ENCODE measurements around the gene CFAP90. TPM values are rescaled to one million over a fixed set of nuclear protein-coding genes. Genes with fewer than 3 reads are reported as not detected.

Gene CFAP90
- total RNA-seq, 1 donor from 2014 or later = 5.3 TPM

DNA sequence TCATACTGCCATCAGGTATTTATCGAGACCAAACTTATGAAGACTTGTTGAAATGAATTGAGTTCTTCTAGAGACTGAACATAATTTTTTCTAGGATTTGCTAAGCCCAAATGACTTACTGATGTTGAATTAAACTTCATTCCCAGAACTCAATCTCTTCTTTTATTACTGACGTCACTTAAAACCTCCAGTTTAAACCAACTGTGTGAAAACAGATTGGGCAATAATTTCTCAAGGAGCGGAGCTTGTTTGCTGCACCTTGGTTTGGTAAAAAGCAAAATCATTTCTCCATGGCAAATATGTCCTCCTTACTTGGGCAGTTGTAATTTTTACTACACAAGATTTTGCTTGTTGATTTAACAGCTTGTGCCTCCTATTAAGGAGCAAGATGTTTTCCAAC lies 37.4 kb downstream of the CFAP90 start:
- Mint-ChIP-seq H3K27ac (no peak overlapping the region), H3K36me3 (no peaks in the 10 kb centered on the region), H3K9me3 (no peaks in the 10 kb centered on the region), H3K4me1 (ENCODE audit: unreplicated experiment) (peaks cover 9% of the 10 kb centered on the region), H3K4me3 (no peak overlapping the region), H3K27me3 (peaks cover 23% of the 10 kb centered on the region)
- TF ChIP-seq, protein P1, sequence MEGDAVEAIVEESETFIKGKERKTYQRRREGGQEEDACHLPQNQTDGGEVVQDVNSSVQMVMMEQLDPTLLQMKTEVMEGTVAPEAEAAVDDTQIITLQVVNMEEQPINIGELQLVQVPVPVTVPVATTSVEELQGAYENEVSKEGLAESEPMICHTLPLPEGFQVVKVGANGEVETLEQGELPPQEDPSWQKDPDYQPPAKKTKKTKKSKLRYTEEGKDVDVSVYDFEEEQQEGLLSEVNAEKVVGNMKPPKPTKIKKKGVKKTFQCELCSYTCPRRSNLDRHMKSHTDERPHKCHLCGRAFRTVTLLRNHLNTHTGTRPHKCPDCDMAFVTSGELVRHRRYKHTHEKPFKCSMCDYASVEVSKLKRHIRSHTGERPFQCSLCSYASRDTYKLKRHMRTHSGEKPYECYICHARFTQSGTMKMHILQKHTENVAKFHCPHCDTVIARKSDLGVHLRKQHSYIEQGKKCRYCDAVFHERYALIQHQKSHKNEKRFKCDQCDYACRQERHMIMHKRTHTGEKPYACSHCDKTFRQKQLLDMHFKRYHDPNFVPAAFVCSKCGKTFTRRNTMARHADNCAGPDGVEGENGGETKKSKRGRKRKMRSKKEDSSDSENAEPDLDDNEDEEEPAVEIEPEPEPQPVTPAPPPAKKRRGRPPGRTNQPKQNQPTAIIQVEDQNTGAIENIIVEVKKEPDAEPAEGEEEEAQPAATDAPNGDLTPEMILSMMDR (conservative IDR thresholded peaks at IDR 0.05) = no peak
- DNase-seq (ENCODE audit: extremely low spot score, unreplicated experiment) = no peak

DNA sequence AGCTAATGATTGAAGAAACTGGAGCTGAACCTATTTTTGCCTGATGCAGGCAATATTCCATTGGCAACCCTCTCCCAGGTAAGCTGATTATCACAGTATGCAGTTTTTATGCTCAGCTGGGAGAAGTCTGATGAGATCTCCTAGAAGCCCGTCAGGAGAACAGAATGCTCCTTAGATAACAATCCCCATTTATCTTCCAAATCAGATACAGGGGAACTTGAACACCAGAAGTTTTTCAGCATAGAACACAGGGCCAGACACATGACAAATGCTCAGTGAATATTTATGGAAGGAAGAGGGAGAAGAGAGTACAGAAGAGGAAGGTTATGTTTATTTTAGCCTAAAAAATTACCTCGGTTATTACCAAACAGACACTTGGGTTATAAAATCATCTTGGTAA lies 37.9 kb downstream of the CFAP90 start:
- no peaks in the 10 kb centered on the region for H3K36me3 Mint-ChIP-seq
- H3K4me3 Mint-ChIP-seq = no peak overlapping the region
- DNase-seq (ENCODE audit: extremely low spot score, unreplicated experiment) = no peak
- peaks cover 25% of the 10 kb centered on the region for H3K27me3 Mint-ChIP-seq
- H3K4me1 Mint-ChIP-seq (ENCODE audit: unreplicated experiment) = peaks cover 9% of the 10 kb centered on the region
- no peak overlapping the region for H3K27ac Mint-ChIP-seq
- H3K9me3 Mint-ChIP-seq = no peaks in the 10 kb centered on the region
- TF ChIP-seq, protein P1 (conservative IDR thresholded peaks at IDR 0.05) = no peak

DNA sequence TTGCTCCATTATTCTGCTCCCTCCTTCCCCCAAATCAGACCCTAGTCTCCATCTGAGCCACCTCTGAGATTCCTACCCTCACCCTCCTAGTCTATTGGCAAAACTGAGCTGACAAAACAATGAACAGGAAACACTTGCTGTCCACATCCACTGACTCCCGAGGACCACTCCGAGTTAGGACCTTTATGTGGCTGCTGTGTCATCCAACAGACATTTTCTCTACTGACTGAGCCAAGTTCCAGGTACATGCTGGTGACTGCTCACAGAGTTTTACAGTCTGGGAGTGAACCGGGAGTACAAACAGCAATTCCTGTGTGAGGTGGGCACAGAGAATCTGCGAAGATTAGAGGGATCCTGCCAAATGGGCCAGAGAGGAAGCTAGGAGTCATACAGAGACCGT lies 39.2 kb downstream of the CFAP90 start:
- H3K4me1 Mint-ChIP-seq (ENCODE audit: unreplicated experiment) = peaks cover 7% of the 10 kb centered on the region
- no peak for DNase-seq (ENCODE audit: extremely low spot score, unreplicated experiment)
- peaks cover 21% of the 10 kb centered on the region for H3K27me3 Mint-ChIP-seq
- no peaks in the 10 kb centered on the region for H3K9me3 Mint-ChIP-seq
- H3K27ac Mint-ChIP-seq = no peak overlapping the region
- H3K36me3 Mint-ChIP-seq = no peaks in the 10 kb centered on the region
- TF ChIP-seq, protein P1 (conservative IDR thresholded peaks at IDR 0.05) = no peak
- H3K4me3 Mint-ChIP-seq = no peak overlapping the region

DNA sequence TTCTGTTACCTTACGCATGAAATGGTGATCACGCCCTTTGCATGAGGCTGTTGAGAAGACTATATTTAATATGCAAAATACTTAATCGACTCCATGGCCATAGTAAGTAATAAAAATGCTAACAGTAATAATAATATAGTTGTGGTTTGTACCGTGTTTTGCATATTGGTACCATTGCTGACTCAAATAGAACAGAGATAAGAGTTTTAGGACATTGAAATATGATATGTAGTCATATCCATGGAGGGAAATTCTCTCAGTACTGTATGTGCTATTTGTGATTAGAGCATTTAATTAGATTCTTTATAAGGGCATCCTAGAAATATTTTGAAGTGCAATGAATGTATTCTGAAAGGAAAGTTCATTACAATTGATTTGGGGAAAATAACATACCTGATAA lies 41.9 kb downstream of the CFAP90 start:
- peaks cover 1% of the 10 kb centered on the region for H3K4me1 Mint-ChIP-seq (ENCODE audit: unreplicated experiment)
- DNase-seq (ENCODE audit: extremely low spot score, unreplicated experiment) = no peak
- H3K27ac Mint-ChIP-seq = no peak overlapping the region
- TF ChIP-seq, protein P1 (conservative IDR thresholded peaks at IDR 0.05) = no peak
- no peaks in the 10 kb centered on the region for H3K36me3 Mint-ChIP-seq
- no peaks in the 10 kb centered on the region for H3K9me3 Mint-ChIP-seq
- H3K4me3 Mint-ChIP-seq = no peak overlapping the region
- peaks cover 14% of the 10 kb centered on the region for H3K27me3 Mint-ChIP-seq

- TF ChIP-seq, protein P1 (conservative IDR thresholded peaks at IDR 0.05) = peak; percentile 66
- Mint-ChIP-seq H3K36me3 (no peaks in the 10 kb centered on the region), H3K27ac (no peak overlapping the region), H3K9me3 (no peaks in the 10 kb centered on the region), H3K4me1 (ENCODE audit: unreplicated experiment) (no peaks in the 10 kb centered on the region), H3K4me3 (no peak overlapping the region), H3K27me3 (peaks cover 9% of the 10 kb centered on the region)
- DNase-seq (ENCODE audit: extremely low spot score, unreplicated experiment) = no peak
Observed at GRCh38 chr5:7805379-7805778, 45.6 kb downstream of the CFAP90 start.

- H3K36me3 Mint-ChIP-seq = no peaks in the 10 kb centered on the region
- H3K4me1 Mint-ChIP-seq (ENCODE audit: unreplicated experiment) = no peaks in the 10 kb centered on the region
- H3K27ac Mint-ChIP-seq = no peak overlapping the region
- no peaks in the 10 kb centered on the region for H3K9me3 Mint-ChIP-seq
- DNase-seq (ENCODE audit: extremely low spot score, unreplicated experiment) = no peak
- no peak overlapping the region for H3K4me3 Mint-ChIP-seq
- peaks cover 5% of the 10 kb centered on the region for H3K27me3 Mint-ChIP-seq
- TF ChIP-seq, protein P1 (conservative IDR thresholded peaks at IDR 0.05) = no peak
Observed at GRCh38 chr5:7803937-7804336, 47.0 kb downstream of the CFAP90 start.
